Measurements from ENCODE around the gene MYO10.

GRCh38 chr5:16930496-16930895 is 5.6 kb downstream of the MYO10 start:
- TF ChIP-seq POLR2AphosphoS5 (IDR thresholded peaks at IDR 0.05) (no peak), POLR2A (IDR thresholded peaks at IDR 0.05) (no peak)
